HG03342 (cell line): ENCODE measurements around the gene RTL10.

ENCODE experiments used
- ATAC-seq: cut with Tn5 transposase; IDR thresholded peaks from one replicate; pipeline ENCODE4 v1.9.1; 2021; ENCODE audit warnings: mild to moderate bottlenecking, moderate library complexity; ENCODE audit not compliant: unreplicated experiment

Gene RTL10

DNA sequence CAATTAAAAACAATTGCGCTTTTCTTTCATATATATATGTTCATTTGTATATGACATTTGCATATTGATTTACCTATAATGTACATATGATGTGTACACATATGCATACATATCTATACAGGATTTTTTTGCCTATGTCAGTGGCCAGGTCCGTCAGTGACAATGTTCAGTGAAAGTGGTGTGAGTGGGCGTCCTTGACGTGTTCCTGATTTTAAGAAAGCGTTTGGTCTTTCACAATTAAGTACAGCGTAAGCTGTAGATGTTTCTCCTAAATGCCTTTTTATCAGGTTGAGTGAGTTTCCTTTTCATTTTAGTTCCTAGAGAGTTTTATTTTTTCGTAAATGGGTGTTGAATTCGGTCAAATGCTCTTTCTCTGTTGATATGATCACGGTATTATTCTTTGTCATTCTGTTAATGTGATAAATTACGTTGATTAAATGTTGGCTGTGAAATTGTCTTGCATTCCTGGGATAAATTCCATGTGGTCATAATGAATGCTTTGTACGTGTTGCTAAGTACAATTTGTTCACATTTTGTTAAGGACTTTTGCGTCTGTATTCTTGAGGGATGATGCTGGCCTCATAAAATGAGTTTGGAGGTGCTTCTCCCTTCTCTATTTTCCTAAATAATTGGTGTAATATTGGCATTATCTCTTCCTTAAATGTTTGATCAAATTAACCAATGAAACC, 10.6 kb upstream of the RTL10 start:
- no peak for ATAC-seq

- no peak for ATAC-seq
These were observed 9.9 kb upstream of the RTL10 start for GRCh38 chr22:19864538-19865106.

- ATAC-seq, result no peak
These were observed 8.9 kb upstream of the RTL10 start for GRCh38 chr22:19863571-19863970.

- no peak for ATAC-seq
These were observed 8.1 kb upstream of the RTL10 start for GRCh38 chr22:19862619-19863246.

GRCh38 chr22:19859861-19860510, 5.3 kb upstream of the RTL10 start:
- no peak for ATAC-seq

- no peak for ATAC-seq
These were observed 2.7 kb upstream of the RTL10 start for GRCh38 chr22:19857382-19857781.

GRCh38 chr22:19855504-19856409, 1.1 kb upstream of the RTL10 start:
- peak; percentile 29 for ATAC-seq

DNA sequence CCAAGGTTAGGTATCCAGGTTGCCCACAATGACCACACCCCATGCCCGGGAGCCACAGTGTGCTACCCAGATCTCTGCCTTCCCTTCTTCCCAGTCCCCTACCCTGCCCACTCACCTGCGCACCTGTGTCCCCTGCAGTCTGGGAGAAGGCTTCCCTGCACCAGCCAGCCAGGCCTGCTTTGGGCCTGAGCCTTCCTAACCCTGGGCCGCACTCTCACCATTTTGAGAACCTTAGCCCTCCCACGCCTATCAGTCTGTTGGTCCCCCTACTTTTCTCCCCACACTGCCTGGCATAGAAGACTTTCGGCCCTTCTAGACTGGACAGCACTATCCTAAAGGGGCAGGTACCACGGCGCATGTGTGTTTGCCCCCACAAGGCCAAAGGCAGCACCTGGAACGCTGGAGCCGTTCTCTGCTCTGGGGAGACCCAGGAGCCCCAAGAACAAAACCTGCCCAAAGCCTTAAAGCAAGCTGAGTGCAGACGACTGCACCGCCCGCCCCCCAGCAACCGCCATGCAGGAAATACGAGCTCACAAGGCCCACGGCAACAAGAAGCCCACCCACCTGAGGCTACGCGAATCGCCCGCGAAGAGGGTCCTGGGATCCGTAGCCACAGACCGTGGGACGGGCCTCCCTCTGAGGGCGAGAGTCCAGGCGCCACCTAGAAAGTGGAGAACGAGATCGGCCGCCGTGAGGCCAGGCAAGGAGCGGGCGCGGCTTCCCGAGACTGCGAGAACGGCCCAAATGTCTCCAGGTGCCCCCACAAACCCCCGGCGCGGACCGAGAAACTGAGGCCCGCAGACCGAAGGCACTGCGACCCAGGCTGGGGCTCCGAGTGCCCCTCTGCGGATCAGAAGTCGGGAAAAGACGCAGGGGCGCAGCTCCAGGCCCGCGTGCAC, 546 bp downstream of the RTL10 start:
- ATAC-seq, result no peak

GRCh38 chr22:19853058-19853878, 1.4 kb downstream of the RTL10 start:
- no peak for ATAC-seq

DNA sequence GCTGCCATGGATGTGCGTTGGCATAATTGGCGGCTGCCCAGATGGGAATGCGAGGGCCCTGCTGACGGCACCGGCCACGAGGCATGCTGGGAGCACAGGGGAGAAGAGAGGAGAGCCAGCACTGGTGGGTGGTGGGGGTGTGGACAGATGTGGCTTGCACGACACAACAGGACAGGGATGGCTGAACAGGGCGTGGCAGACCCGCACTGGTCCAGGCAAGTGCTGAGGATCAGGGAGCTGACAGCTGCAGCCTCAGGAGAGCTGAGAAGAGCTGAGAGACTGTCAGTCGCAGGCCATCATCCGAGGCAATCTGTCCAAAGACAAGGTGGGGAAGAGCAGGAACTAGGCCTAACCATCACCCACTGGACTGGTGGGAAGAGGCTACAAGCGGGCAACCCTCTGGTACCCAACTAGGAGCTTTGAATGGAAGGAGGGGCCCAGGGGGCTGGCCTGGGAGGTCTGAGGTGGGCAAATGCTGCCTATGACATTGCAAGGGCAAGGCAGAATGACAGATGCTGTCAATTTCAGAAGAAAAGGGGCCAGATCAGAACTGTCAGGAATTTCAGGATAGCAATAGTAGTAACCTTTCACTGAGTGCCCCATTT, 2.4 kb downstream of the RTL10 start:
- no peak for ATAC-seq

GRCh38 chr22:19851291-19852176, 3.1 kb downstream of the RTL10 start:
- ATAC-seq, result no peak

DNA sequence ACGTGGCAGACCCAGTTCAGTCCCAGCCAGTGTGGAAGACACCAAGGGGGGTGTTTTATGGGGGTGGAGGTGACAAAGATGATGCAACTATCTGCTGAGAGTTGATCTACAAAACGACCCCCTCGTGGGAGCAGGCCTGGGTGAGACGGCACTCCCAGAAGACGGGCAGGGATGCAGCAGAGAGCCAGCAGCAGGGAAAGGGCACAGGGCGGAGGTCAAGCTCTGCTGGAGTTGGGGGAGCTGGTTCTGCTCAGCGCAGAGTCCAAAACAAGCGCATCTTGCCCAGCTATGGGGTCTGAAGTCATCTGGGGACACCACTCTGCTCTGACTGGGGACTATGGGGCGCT, 3.9 kb downstream of the RTL10 start:
- ATAC-seq, result no peak

DNA sequence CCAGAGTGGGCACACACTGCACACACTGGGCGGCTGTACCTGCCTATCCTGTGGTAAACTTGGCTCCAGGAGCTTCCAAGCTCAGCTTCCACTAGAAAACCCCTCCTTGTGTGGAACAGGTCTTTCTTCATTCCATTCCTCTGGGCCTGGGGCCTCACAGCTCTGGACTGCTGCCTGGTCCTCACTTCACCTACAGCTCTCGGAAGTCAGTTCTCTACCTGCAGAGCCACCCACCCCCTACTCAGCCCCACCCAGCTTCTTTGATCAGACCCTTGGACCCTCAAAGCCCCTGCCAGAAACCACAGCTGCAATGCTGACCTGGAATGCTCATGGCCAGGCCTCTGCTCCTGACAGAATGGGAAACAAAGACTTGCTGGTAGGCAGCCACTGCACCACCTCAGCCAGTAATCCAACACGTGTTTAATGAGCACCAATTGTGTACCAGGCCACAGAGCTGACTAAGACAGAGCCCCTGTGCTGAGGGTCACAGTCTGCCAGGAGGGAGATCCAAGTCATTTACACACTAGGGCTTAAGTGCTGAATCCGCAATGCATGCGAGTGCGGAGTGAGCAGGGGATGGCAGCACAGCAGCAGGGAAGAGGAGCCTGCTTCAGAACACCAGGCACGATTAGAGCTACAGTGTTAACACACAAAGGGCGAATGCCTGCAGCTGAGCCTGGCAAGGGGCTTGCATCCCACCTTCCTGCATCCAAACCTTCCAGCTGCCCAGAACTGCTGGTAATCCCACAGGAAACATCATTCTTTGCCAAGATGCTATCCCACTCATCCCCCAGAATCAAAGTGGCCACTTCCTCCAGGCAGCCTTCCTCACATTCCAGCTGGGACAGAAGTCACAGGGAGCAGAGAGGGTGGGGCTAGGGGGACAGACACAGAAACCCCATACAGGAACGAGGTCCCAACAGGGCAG, 4.6 kb downstream of the RTL10 start:
- ATAC-seq, result no peak

DNA sequence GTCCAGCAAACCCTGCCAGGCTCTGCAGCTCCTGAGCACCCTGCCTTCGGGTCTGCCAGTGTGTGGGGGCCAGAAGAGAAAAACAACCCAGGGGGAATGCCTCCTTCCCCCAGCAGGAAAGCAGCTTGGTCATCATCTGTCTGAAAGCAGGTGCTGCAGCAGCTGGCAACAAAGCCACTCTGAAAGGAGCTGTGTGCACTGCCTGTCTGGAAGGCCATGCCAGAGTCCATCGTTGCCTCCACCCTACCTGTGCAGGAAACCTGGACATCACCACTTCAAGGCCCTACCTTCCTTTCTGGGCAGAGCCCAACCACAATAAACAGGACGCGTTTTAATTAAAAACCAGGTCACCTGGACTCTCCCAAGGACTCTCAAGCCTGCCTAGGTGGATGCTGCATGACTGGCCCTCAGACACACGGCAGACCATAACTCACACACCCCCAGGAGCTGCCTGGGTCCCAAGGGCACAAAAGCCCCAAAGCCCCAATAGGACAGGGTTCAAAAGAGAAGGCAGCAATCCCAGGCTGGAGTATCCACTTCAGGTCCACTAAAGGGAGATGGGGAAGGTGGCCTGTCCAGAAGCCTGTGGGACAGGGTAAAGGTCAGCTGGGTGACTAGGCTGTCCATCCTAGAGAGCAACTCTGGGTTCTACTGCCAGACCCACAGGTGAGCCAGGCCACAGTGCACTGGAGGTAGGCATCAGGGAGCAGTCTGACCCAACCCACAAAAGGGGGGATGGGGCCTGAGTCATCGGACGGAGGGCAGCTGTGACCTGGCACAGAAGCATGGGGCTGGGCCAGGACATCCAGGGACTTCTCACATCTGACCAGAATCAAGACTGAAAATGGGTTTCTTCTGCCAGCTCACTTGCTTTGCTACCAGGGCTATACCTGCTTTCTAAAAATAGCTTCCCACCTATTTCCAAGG, 6.1 kb downstream of the RTL10 start:
- ATAC-seq, result no peak

- ATAC-seq, result no peak
These were observed 7.4 kb downstream of the RTL10 start for GRCh38 chr22:19847345-19847632.
